K562 (cell line): ENCODE data around the gene MN1. TPM values are rescaled to one million over a fixed set of nuclear protein-coding genes. Genes with fewer than 3 reads are reported as not detected.

Experiments used
- ATAC-seq: fragments of 200-7000 bp; cut with Tn5 transposase; 3 replicates; pipeline ENCODE4 v1.9.1; 2020; ENCODE audit warnings: moderate library complexity
- BruUV-seq: library from RNA; stranded (reverse); fragments of 400-500 nt; replicated peaks from 2 replicates; lab custom pipeline; 2021; lab: Mats Ljungman, UMichigan
- CTCF ChIA-PET: fragments of 300-600 bp; formaldehyde crosslinking; extraction: SDS; loops from one replicate; lab custom pipeline; 2021; ENCODE audit warnings: low intra/inter-chr PET ratio; lab: Yijun Ruan, JAX
- POLR2A ChIA-PET: fragments of 300-600, 350-650 bp; sonication (Branson Sonifier 250); formaldehyde crosslinking; extraction: SDS; loops from one replicate; lab custom pipeline; 2021; ENCODE audit warnings: antibody characterized with exemption, inconsistent platforms; lab: Yijun Ruan, JAX
- DNase-seq, 4 experiments: peaks; one replicate each; pipeline versions ENCODE4 v3.0.0 to v3.0.0-alpha.2; 2011 to 2018; ENCODE audit warnings: low spot score in 3 of 4, mixed read lengths in 3 of 4; ENCODE audit errors: extremely low read depth in 1 of 4
- FAIRE-seq: peaks from 2 replicates; lab custom pipeline; 2011; peaks lifted over from hg19 to GRCh38; lab: Jason Lieb, UNC
- H2AFZ ChIP-seq: 2 replicates; pipeline ENCODE4 v1.6.0; 2011; ENCODE audit warnings: low read depth, low read length, control low read depth, inconsistent platforms
- H3K27ac ChIP-seq: fragments of 200-600 bp; 3 replicates; pipeline ENCODE4 v1.8.0; 2011; ENCODE audit warnings: low read depth, mild to moderate bottlenecking, control low read depth, inconsistent platforms, low read length, moderate library complexity, mixed read lengths; ENCODE audit errors: extremely low read depth
- H3K27me3 ChIP-seq, 2 experiments: fragments of 300-600 bp in 1 of 2; 2 replicates in 1 of 2; 3 replicates in 1 of 2; pipeline versions ENCODE4 v1.6.0 to v1.8.0; 2011; ENCODE audit warnings: inconsistent platforms in 2 of 2, low read length in 2 of 2, mild to moderate bottlenecking in 1 of 2, mixed read lengths in 1 of 2, moderate library complexity in 1 of 2; ENCODE audit not compliant: control insufficient read depth in 2 of 2, insufficient read depth in 2 of 2
- H3K36me3 ChIP-seq: fragments of 300-600 bp; 3 replicates; pipeline ENCODE4 v1.8.0; 2011; ENCODE audit warnings: mild to moderate bottlenecking, low read length, inconsistent platforms; ENCODE audit not compliant: control insufficient read depth, insufficient read depth
- H3K4me1 ChIP-seq, 2 experiments: fragments of 200-600 bp in 1 of 2; replicated peaks in 1 of 2; 2 replicates in 1 of 2; 3 replicates in 1 of 2; pipeline versions ENCODE4 v1.5.1 to v1.8.0; 2011; ENCODE audit warnings: inconsistent platforms in 2 of 2, low read length in 2 of 2, mild to moderate bottlenecking in 1 of 2, mixed read lengths in 1 of 2, moderate library complexity in 1 of 2; ENCODE audit not compliant: control insufficient read depth in 2 of 2, insufficient read depth in 2 of 2
- H3K4me2 ChIP-seq: 2 replicates; pipeline ENCODE4 v1.6.1; 2011; ENCODE audit warnings: low read length, control low read depth, inconsistent platforms, mixed read lengths; ENCODE audit not compliant: insufficient read depth
- H3K4me3 ChIP-seq: fragments of 200-600 bp; sonication (generic), shearing (Covaris generic); 2 replicates; pipeline ENCODE4 v1.5.1; 2016; ENCODE audit warnings: control low read depth, inconsistent platforms
- H3K79me2 ChIP-seq: fragments of 200-600 bp; 3 replicates; pipeline ENCODE4 v1.8.0; 2011; ENCODE audit warnings: low read length, inconsistent platforms; ENCODE audit not compliant: control insufficient read depth, insufficient read depth
- H3K9ac ChIP-seq, 2 experiments: 2 replicates each; pipeline versions ENCODE4 v1.6.0 to v1.6.1; 2011; ENCODE audit warnings: low read depth in 2 of 2, low read length in 2 of 2, control low read depth in 1 of 2, inconsistent platforms in 1 of 2, mild to moderate bottlenecking in 1 of 2, mixed read lengths in 1 of 2; ENCODE audit not compliant: insufficient read depth in 1 of 2
- H3K9me1 ChIP-seq: one replicate; pipeline ENCODE4 v1.6.0; 2011; ENCODE audit warnings: inconsistent platforms, mild to moderate bottlenecking, low read length, moderate library complexity; ENCODE audit not compliant: control insufficient read depth, insufficient read depth
- H3K9me3 ChIP-seq: replicated peaks from 2 replicates; pipeline ENCODE4 v1.5.1; 2011; ENCODE audit warnings: low read depth, low read length, inconsistent platforms; ENCODE audit not compliant: control insufficient read depth, insufficient read depth
- H4K20me1 ChIP-seq: replicated peaks from 2 replicates; pipeline ENCODE4 v1.6.1; 2011; ENCODE audit warnings: low read length, inconsistent platforms, mixed read lengths; ENCODE audit not compliant: control insufficient read depth, insufficient read depth
- CEBPG ChIP-seq, 3 experiments: fragments of 200-800 bp in 1 of 3; sonication (Bioruptor generic) in 1 of 3; sonication (generic) in 1 of 3; formaldehyde crosslinking in 1 of 3; IDR thresholded peaks in 2 of 3; conservative IDR thresholded peaks in 1 of 3; 2 replicates each; pipeline versions ENCODE4 v1.6.1 to v1.8.0; 2016 to 2022; ENCODE audit warnings: missing compliant biosample characterization in 2 of 3, missing genetic modification characterization in 2 of 3, mild to moderate bottlenecking in 1 of 3, missing genetic modification reagents in 1 of 3
- CHD2 ChIP-seq: IDR thresholded peaks from 2 replicates; pipeline ENCODE4 v1.6.1; 2011; ENCODE audit warnings: low read depth, low read length
- HDAC8 ChIP-seq: fragments of 450-650 bp; IDR thresholded peaks from 2 replicates; pipeline ENCODE4 v1.6.1; 2016; ENCODE audit warnings: mild to moderate bottlenecking, missing genetic modification characterization, moderate library complexity, missing compliant biosample characterization
- LEF1 ChIP-seq: fragments of 450-650 bp; IDR thresholded peaks from 2 replicates; pipeline ENCODE4 v1.6.1; 2016; ENCODE audit warnings: mild to moderate bottlenecking
- MCM3 ChIP-seq: fragments of 450-650 bp; IDR thresholded peaks from 2 replicates; pipeline ENCODE4 v1.6.1; 2016
- MXD1 ChIP-seq: fragments of 250-450 bp; sonication (Bioruptor Pico); IDR thresholded peaks from 2 replicates; pipeline ENCODE4 v1.8.0; 2021; ENCODE audit warnings: borderline replicate concordance, mild to moderate bottlenecking, moderate library complexity; ENCODE audit not compliant: poor library complexity, severe bottlenecking
- RREB1 ChIP-seq: fragments of 250-450 bp; sonication (Bioruptor Pico); IDR thresholded peaks from 2 replicates; pipeline ENCODE4 v1.4.0; 2020
- U2AF1 ChIP-seq: fragments of 200-400 bp; formaldehyde crosslinking; optimal IDR thresholded peaks from 2 replicates; pipeline ENCODE3; 2017; ENCODE audit warnings: mild to moderate bottlenecking, low read depth, low read length, moderate library complexity
- ZNF175 ChIP-seq: fragments of 200-800 bp; sonication (Bioruptor generic); IDR thresholded peaks from 2 replicates; pipeline ENCODE4 v1.6.1; 2016; ENCODE audit warnings: low read depth, mild to moderate bottlenecking, missing genetic modification characterization, missing compliant biosample characterization
- ZNF24 ChIP-seq: fragments of 450-650 bp; IDR thresholded peaks from 2 replicates; pipeline ENCODE4 v1.6.1; 2016
- ZNF282 ChIP-seq: sonication (generic); formaldehyde crosslinking; IDR thresholded peaks from 2 replicates; pipeline ENCODE4 v1.8.1; 2023; ENCODE audit warnings: missing genetic modification reagents
- WGBS: fragments of 100-300 bp; shearing (Covaris generic); methylation state at CpG from one replicate; pipeline ENCODE4 v1.1.6; 2016; ENCODE audit warnings: low coverage, mixed read lengths; ENCODE audit not compliant: insufficient coverage; ENCODE audit errors: missing lambda C conversion rate; 5-methylcytosine and 5-hydroxymethylcytosine counted together
- in situ Hi-C: fragments of 300-500 bp; cut with MboI; formaldehyde crosslinking; loops from 4 replicates; pipeline ENCODE4 v1.15.0; 2018; ENCODE audit warnings: inconsistent platforms, mixed read lengths
- intact Hi-C: fragments of 100-400 bp; cut with micrococcal nuclease; formaldehyde crosslinking; loops from 2 replicates; pipeline ENCODE4 v1.14.2; 2022
- polyA plus RNA-seq, 8 experiments: library from polyadenylated mRNA; depleted of rRNA in 4 of 8; stranded (reverse) in 5 of 8; unstranded in 3 of 8; fragments of >200 nt; fragmentation: Nextera tagmentation in 2 of 8; fragmentation: Illumina TruSeq in 1 of 8; extraction: Ambion mirVana in 2 of 8; extraction: Trizol in 1 of 8; gene quantifications; 2 replicates each; pipeline versions ENCODE4 v1.2.1 to v1.2.3, GENCODE V29; 2011 to 2014; ENCODE audit warnings: inconsistent platforms in 1 of 8, missing spikeins in 1 of 8
- total RNA-seq, 7 experiments: library from RNA; depleted of rRNA in 6 of 7; stranded (reverse); fragments of >200 nt in 6 of 7; fragmentation: Illumina TruSeq in 2 of 7; extraction: Trizol in 2 of 7; gene quantifications; 2 replicates each; pipeline versions ENCODE4 v1.2.1 to v1.2.3, GENCODE V29; 2011 to 2021; ENCODE audit warnings: low replicate concordance in 1 of 7
- TF ChIP-seq, protein P1 (sequence below): sonication (generic); formaldehyde crosslinking; IDR thresholded peaks from 2 replicates; pipeline ENCODE4 v1.4.0; 2020; ENCODE audit warnings: mild to moderate bottlenecking, missing genetic modification reagents

MN1 gene
- total and polyA plus RNA-seq, 9 of the 15 experiments (the other 6 are each of a cell fraction or from before 2014, with no cell fraction given) = under 0.01 to 0.05 (median 0.03) TPM; not detected in 5

GRCh38 chr22:27725661-27726060 is 75.9 kb downstream of the MN1 start:
- Histone ChIP-seq H3K9ac (peak overlapping the region in 1 of 2 experiments; percentile 65; a peak in 2 of 4 replicates), H4K20me1 (no peaks in the 10 kb centered on the region), H3K4me2 (peak overlapping the region; percentile 88; the same call in 1 of the 2 replicates), H2AFZ (peak overlapping the region; percentile 97; the same call in 1 of the 2 replicates), H3K4me3 (no peak overlapping the region), H3K27me3 (no peaks in the 10 kb centered on the region), H3K36me3 (no peaks in the 10 kb centered on the region), H3K79me2 (no peaks in the 10 kb centered on the region), H3K27ac (peak overlapping the region; percentile 95), H3K9me3 (no peaks in the 10 kb centered on the region), H3K9me1 (no peaks in the 10 kb centered on the region), H3K4me1 (peaks cover 19 to 21% of the 10 kb centered on the region in 2 experiments)
- ChIA-PET POLR2A (interaction anchor here (0.6 kb wide), 1 partner anchor 1074 kb away, joined by 5 read pairs; no protein-coding TSS in a partner anchor), CTCF (no interaction called here)
- in situ Hi-C loops (no loop called here), intact Hi-C loops (no loop called here)
- no peak for TF ChIP-seq HDAC8 (tag)
- TF ChIP-seq ZNF24 = no peak
- TF ChIP-seq CHD2 = no peak
- TF ChIP-seq U2AF1 = no peak
- no peak for TF ChIP-seq ZNF282 (CRISPR knock-in tag)
- no peak for TF ChIP-seq MXD1 (CRISPR knock-in tag)
- TF ChIP-seq CEBPG (CRISPR knock-in tag; IDR thresholded peaks at IDR 0.05) = no peak
- TF ChIP-seq CEBPG (tag; conservative IDR thresholded peaks at IDR 0.05 in 1 of 2, IDR thresholded peaks at IDR 0.05 in 1 of 2) = no peak
- TF ChIP-seq RREB1 (CRISPR knock-in tag) = no peak
- TF ChIP-seq MCM3 = no peak
- no peak for TF ChIP-seq LEF1
- TF ChIP-seq ZNF175 (CRISPR knock-in tag) = no peak
- TF ChIP-seq, protein P1, sequence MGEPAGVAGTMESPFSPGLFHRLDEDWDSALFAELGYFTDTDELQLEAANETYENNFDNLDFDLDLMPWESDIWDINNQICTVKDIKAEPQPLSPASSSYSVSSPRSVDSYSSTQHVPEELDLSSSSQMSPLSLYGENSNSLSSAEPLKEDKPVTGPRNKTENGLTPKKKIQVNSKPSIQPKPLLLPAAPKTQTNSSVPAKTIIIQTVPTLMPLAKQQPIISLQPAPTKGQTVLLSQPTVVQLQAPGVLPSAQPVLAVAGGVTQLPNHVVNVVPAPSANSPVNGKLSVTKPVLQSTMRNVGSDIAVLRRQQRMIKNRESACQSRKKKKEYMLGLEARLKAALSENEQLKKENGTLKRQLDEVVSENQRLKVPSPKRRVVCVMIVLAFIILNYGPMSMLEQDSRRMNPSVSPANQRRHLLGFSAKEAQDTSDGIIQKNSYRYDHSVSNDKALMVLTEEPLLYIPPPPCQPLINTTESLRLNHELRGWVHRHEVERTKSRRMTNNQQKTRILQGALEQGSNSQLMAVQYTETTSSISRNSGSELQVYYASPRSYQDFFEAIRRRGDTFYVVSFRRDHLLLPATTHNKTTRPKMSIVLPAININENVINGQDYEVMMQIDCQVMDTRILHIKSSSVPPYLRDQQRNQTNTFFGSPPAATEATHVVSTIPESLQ (CRISPR knock-in tag) = no peak
- 61% methylated on average over 5 of the region's 5 CpGs for WGBS
- FAIRE-seq = no peak
- no peak for DNase-seq
- BruUV-seq = no TSS peak
- ATAC-seq = no peak
